IMR-90 (cell line): ENCODE data around the gene MICAL1. TPM values are rescaled to one million over a fixed set of nuclear protein-coding genes. Genes with fewer than 3 reads are reported as not detected.

ENCODE experiments used
- ATAC-seq: fragments of 200-7000 bp; cut with Tn5 transposase; 2 replicates; pipeline ENCODE4 v1.9.1; 2020; ENCODE audit warnings: low read depth, mild to moderate bottlenecking, moderate library complexity
- BruUV-seq: library from RNA; stranded (reverse); fragments of 400-500 nt; replicated peaks from 2 replicates; lab custom pipeline; 2021; lab: Mats Ljungman, UMichigan
- CTCF ChIA-PET: fragments of 300-600 bp; formaldehyde crosslinking; extraction: SDS; loops from one replicate; lab custom pipeline; 2021; ENCODE audit warnings: antibody characterized with exemption; lab: Yijun Ruan, JAX
- POLR2A ChIA-PET: fragments of 300-600 bp; sonication (Branson Sonifier 250); formaldehyde crosslinking; loops from one replicate; lab custom pipeline; 2022; ENCODE audit warnings: antibody characterized with exemption; ENCODE audit not compliant: unreplicated experiment; lab: Charles Lee
- DNase-seq: peaks from one replicate; pipeline ENCODE4 v3.0.0; 2013
- H2AFZ ChIP-seq: replicated peaks from 2 replicates; pipeline ENCODE3; 2013; ENCODE audit warnings: low read length, mild to moderate bottlenecking; ENCODE audit not compliant: poor library complexity
- H2AK5ac ChIP-seq: 2 replicates; pipeline ENCODE4 v1.6.1; 2013; ENCODE audit warnings: low read depth, low read length, inconsistent platforms
- H2AK9ac ChIP-seq: replicated peaks from 2 replicates; pipeline ENCODE3; 2013; ENCODE audit warnings: mild to moderate bottlenecking, low read depth, low read length, moderate library complexity; ENCODE audit not compliant: poor library complexity
- H2BK120ac ChIP-seq: 2 replicates; pipeline ENCODE4 v1.6.1; 2013; ENCODE audit warnings: low read depth, low read length, inconsistent platforms
- H2BK15ac ChIP-seq: 3 replicates; pipeline ENCODE4 v1.6.1; 2013; ENCODE audit warnings: low read depth, low read length, inconsistent platforms
- H2BK20ac ChIP-seq: 2 replicates; pipeline ENCODE4 v1.6.1; 2013; ENCODE audit warnings: low read depth, mild to moderate bottlenecking, inconsistent platforms, low read length, moderate library complexity
- H2BK5ac ChIP-seq: 2 replicates; pipeline ENCODE4 v1.6.1; 2013; ENCODE audit warnings: mild to moderate bottlenecking, low read depth, low read length, inconsistent platforms; ENCODE audit not compliant: poor library complexity, severe bottlenecking
- H3K14ac ChIP-seq: replicated peaks from 2 replicates; pipeline ENCODE4 v1.6.1; 2013; ENCODE audit warnings: low read depth, low read length, inconsistent platforms
- H3K18ac ChIP-seq: 2 replicates; pipeline ENCODE4 v1.6.1; 2013; ENCODE audit warnings: low read depth, low read length, control low read depth
- H3K23ac ChIP-seq: 2 replicates; pipeline ENCODE4 v1.6.1; 2013; ENCODE audit warnings: low read depth, low read length, inconsistent platforms
- H3K27ac ChIP-seq: 2 replicates; pipeline ENCODE4 v1.5.1; 2013; ENCODE audit warnings: mild to moderate bottlenecking, control low read depth, low read length; ENCODE audit not compliant: insufficient read depth
- H3K27me3 ChIP-seq: 2 replicates; pipeline ENCODE4 v1.6.1; 2013; ENCODE audit warnings: low read length; ENCODE audit not compliant: control insufficient read depth, insufficient read depth
- H3K36me3 ChIP-seq: 2 replicates; pipeline ENCODE4 v1.6.1; 2013; ENCODE audit warnings: low read length, mixed read lengths; ENCODE audit not compliant: control insufficient read depth, insufficient read depth
- H3K4ac ChIP-seq: 2 replicates; pipeline ENCODE4 v1.6.1; 2013; ENCODE audit warnings: low read depth, low read length, inconsistent platforms
- H3K4me1 ChIP-seq: 2 replicates; pipeline ENCODE4 v1.6.1; 2013; ENCODE audit warnings: low read length, mixed read lengths; ENCODE audit not compliant: control insufficient read depth, insufficient read depth
- H3K4me2 ChIP-seq: 2 replicates; pipeline ENCODE4 v1.6.1; 2013; ENCODE audit warnings: low read depth, mild to moderate bottlenecking, control low read depth, low read length, moderate library complexity
- H3K4me3 ChIP-seq: 2 replicates; pipeline ENCODE4 v1.5.1; 2013; ENCODE audit warnings: low read depth, mild to moderate bottlenecking, control low read depth, low read length, moderate library complexity; ENCODE audit not compliant: insufficient read depth
- H3K56ac ChIP-seq: 2 replicates; pipeline ENCODE4 v1.6.1; 2013; ENCODE audit warnings: low read length, inconsistent platforms; ENCODE audit not compliant: insufficient read depth; ENCODE audit errors: extremely low read depth
- H3K79me1 ChIP-seq, 2 experiments: 2 replicates each; pipeline ENCODE4 v1.6.1; 2013; ENCODE audit warnings: low read length in 2 of 2, inconsistent platforms in 1 of 2, low read depth in 1 of 2
- H3K9ac ChIP-seq: 2 replicates; pipeline ENCODE4 v1.6.1; 2013; ENCODE audit warnings: low read depth, low read length, control low read depth
- H3K9me1 ChIP-seq: 2 replicates; pipeline ENCODE4 v1.6.1; 2013; ENCODE audit warnings: low read length, inconsistent platforms; ENCODE audit not compliant: insufficient read depth
- H3K9me3 ChIP-seq: 2 replicates; pipeline ENCODE4 v1.6.1; 2013; ENCODE audit warnings: low read length; ENCODE audit not compliant: control insufficient read depth, insufficient read depth
- H4K20me1 ChIP-seq: 2 replicates; pipeline ENCODE4 v1.6.1; 2013; ENCODE audit warnings: low read length, inconsistent platforms; ENCODE audit not compliant: insufficient read depth
- H4K5ac ChIP-seq: 2 replicates; pipeline ENCODE4 v1.6.1; 2013; ENCODE audit warnings: mild to moderate bottlenecking, low read depth, low read length, control low read depth
- H4K8ac ChIP-seq, 2 experiments: 2 replicates each; pipeline ENCODE4 v1.6.1; 2013; ENCODE audit warnings: low read depth in 2 of 2, low read length in 2 of 2, control low read depth in 1 of 2, inconsistent platforms in 1 of 2
- H4K91ac ChIP-seq: 2 replicates; pipeline ENCODE4 v1.6.1; 2013; ENCODE audit warnings: low read depth, low read length, inconsistent platforms; ENCODE audit not compliant: insufficient read depth
- BHLHE40 ChIP-seq: fragments of 150-350 bp; IDR thresholded peaks from 2 replicates; pipeline ENCODE4 v1.6.1; 2016; ENCODE audit warnings: mild to moderate bottlenecking, low read depth, low read length
- CHD1 ChIP-seq: IDR thresholded peaks from 2 replicates; pipeline ENCODE4 v1.6.1; 2012; ENCODE audit warnings: low read depth, low read length, improper control_type of control experiment
- FOS ChIP-seq: fragments of 150-350 bp; IDR thresholded peaks from 2 replicates; pipeline ENCODE4 v1.6.1; 2016; ENCODE audit warnings: low read depth, low read length
- MAFK ChIP-seq: IDR thresholded peaks from 2 replicates; pipeline ENCODE4 v1.6.1; 2012; ENCODE audit warnings: low read depth, low read length, improper control_type of control experiment
- MAZ ChIP-seq: IDR thresholded peaks from 2 replicates; pipeline ENCODE4 v1.6.1; 2012; ENCODE audit warnings: low read depth, mild to moderate bottlenecking, low read length, improper control_type of control experiment, moderate library complexity, borderline replicate concordance
- MXI1 ChIP-seq: IDR thresholded peaks from 2 replicates; pipeline ENCODE4 v1.6.1; 2012; ENCODE audit warnings: low read depth, mild to moderate bottlenecking, low read length, moderate library complexity, borderline replicate concordance
- NFE2L2 ChIP-seq: fragments of 150-350 bp; IDR thresholded peaks from 2 replicates; pipeline ENCODE4 v1.6.1; 2016; ENCODE audit warnings: low read depth, mild to moderate bottlenecking, low read length
- RCOR1 ChIP-seq: IDR thresholded peaks from 2 replicates; pipeline ENCODE4 v1.6.1; 2012; ENCODE audit warnings: mild to moderate bottlenecking, low read length, improper control_type of control experiment; ENCODE audit not compliant: insufficient replicate concordance
- RFX5 ChIP-seq: IDR thresholded peaks from 2 replicates; pipeline ENCODE4 v1.8.0; 2012; ENCODE audit warnings: low read depth, mild to moderate bottlenecking, low read length, moderate library complexity
- WGBS, 2 experiments: methylation state at CpG; one replicate each; pipeline versions ENCODE4 v1.1.5 to v1.1.7; 2013; ENCODE audit warnings: missing lambda C conversion rate in 2 of 2; ENCODE audit not compliant: insufficient read length in 1 of 2; ENCODE audit errors: extremely low coverage in 2 of 2; 5-methylcytosine and 5-hydroxymethylcytosine counted together
- dilution Hi-C: fragments of 300-500 bp; cut with HindIII; formaldehyde crosslinking; loops from one replicate; pipeline ENCODE4 v1.14.3; 2018; ENCODE audit warnings: low sequenced_read_pairs; ENCODE audit not compliant: unreplicated experiment
- in situ Hi-C: fragments of 300-500 bp; cut with MboI; formaldehyde crosslinking; loops from 3 replicates; pipeline ENCODE4 v1.14.3; 2019; ENCODE audit warnings: low sequenced_read_pairs, inconsistent platforms, mixed read lengths
- intact Hi-C: fragments of 100-400 bp; cut with micrococcal nuclease; formaldehyde crosslinking; loops from 2 replicates; pipeline ENCODE4 v1.10.0; 2022
- polyA plus RNA-seq, 3 experiments: library from polyadenylated mRNA; depleted of rRNA; stranded (reverse); fragments of >200 nt; gene quantifications; 2 replicates each; pipeline ENCODE4 v1.2.3, GENCODE V29; 2012; ENCODE audit warnings: low replicate concordance in 1 of 3
- total RNA-seq: library from RNA; depleted of rRNA; stranded (reverse); fragments of >200 nt; gene quantifications from 2 replicates; pipeline ENCODE4 v1.2.3, GENCODE V29; 2012
- TF ChIP-seq, protein P1 (sequence below): conservative IDR thresholded peaks from 2 replicates; pipeline ENCODE4 v1.5.1; 2012; ENCODE audit warnings: mild to moderate bottlenecking, low read depth, low read length, improper control_type of control experiment
- TF ChIP-seq, protein P2 (sequence below): fragments of 150-350 bp; IDR thresholded peaks from 2 replicates; pipeline ENCODE4 v1.6.1; 2017; ENCODE audit warnings: mild to moderate bottlenecking, antibody characterized with exemption, low read length, low read depth

The MICAL1 gene
- total and polyA plus RNA-seq, 2 of the 4 experiments (the other 2 are of a cell fraction) = 30.5 to 57.1 TPM

DNA sequence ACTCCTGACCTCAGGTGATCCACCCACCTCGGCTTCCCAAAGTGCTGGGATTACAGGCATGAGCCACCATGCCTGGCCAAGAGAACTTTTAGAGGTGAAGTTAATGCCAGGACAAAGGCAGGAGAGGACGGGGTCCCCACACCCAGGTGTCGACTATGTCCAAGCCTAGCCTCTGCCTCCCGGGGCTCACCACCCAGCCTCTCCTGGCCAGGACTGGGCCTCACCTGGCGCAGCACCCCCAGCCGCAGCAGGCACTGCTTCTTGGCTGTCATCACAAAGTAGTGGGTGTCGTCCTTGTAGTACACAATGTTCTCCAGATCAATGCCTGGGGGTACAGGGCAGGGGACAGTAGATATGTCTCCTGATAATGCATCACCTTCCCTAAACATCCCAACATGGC lies 4.2 kb downstream of the MICAL1 start:
- no peak for ATAC-seq

More for the DNA sequence above, 4.2 kb downstream of the MICAL1 start:
- Histone ChIP-seq H2BK120ac (no peak overlapping the region), H3K56ac (no peak overlapping the region), H3K23ac (no peak overlapping the region), H2AFZ (no peak overlapping the region), H4K5ac (no peak overlapping the region), H4K91ac (no peak overlapping the region), H2BK20ac (no peak overlapping the region), H4K8ac (no peak overlapping the region), H2AK9ac (no peak overlapping the region), H3K9ac (no peak overlapping the region), H3K4ac (no peak overlapping the region), H3K4me2 (no peak overlapping the region), H3K4me1 (peaks cover 4% of the 10 kb centered on the region; the same call in 1 of the 2 replicates), H3K79me1 (peaks cover 18 to 54% of the 10 kb centered on the region in 2 experiments), H2BK15ac (no peak overlapping the region), H3K27ac (no peak overlapping the region), H3K14ac (no peak overlapping the region), H4K20me1 (peaks cover 7% of the 10 kb centered on the region; the same call in 1 of the 2 replicates), H3K9me3 (no peaks in the 10 kb centered on the region), H2AK5ac (no peak overlapping the region), H3K36me3 (peaks cover 47% of the 10 kb centered on the region), H3K27me3 (no peaks in the 10 kb centered on the region), H2BK5ac (no peak overlapping the region), H3K9me1 (peaks cover 19% of the 10 kb centered on the region), H3K4me3 (no peak overlapping the region), H3K18ac (no peak overlapping the region)
- ChIA-PET CTCF (no interaction called here), POLR2A (no interaction called here)
- dilution Hi-C loops (no loop called here), intact Hi-C loops (no loop called here), in situ Hi-C loops (no loop called here)
- DNase-seq = no peak
- WGBS, 2 experiments = 100% methylated on average over 1 of the region's 7 CpGs; no CpG with 5 or more reads in 1 of the 2 experiments
- no TSS peak for BruUV-seq
- TF ChIP-seq BHLHE40 = no peak
- TF ChIP-seq MAZ = no peak
- no peak for TF ChIP-seq RFX5
- TF ChIP-seq CHD1 = no peak
- no peak for TF ChIP-seq MAFK
- TF ChIP-seq FOS = no peak
- TF ChIP-seq, protein P1, sequence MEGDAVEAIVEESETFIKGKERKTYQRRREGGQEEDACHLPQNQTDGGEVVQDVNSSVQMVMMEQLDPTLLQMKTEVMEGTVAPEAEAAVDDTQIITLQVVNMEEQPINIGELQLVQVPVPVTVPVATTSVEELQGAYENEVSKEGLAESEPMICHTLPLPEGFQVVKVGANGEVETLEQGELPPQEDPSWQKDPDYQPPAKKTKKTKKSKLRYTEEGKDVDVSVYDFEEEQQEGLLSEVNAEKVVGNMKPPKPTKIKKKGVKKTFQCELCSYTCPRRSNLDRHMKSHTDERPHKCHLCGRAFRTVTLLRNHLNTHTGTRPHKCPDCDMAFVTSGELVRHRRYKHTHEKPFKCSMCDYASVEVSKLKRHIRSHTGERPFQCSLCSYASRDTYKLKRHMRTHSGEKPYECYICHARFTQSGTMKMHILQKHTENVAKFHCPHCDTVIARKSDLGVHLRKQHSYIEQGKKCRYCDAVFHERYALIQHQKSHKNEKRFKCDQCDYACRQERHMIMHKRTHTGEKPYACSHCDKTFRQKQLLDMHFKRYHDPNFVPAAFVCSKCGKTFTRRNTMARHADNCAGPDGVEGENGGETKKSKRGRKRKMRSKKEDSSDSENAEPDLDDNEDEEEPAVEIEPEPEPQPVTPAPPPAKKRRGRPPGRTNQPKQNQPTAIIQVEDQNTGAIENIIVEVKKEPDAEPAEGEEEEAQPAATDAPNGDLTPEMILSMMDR = no peak
- TF ChIP-seq RCOR1 = no peak
- TF ChIP-seq, protein P2, sequence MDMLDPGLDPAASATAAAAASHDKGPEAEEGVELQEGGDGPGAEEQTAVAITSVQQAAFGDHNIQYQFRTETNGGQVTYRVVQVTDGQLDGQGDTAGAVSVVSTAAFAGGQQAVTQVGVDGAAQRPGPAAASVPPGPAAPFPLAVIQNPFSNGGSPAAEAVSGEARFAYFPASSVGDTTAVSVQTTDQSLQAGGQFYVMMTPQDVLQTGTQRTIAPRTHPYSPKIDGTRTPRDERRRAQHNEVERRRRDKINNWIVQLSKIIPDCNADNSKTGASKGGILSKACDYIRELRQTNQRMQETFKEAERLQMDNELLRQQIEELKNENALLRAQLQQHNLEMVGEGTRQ = no peak
- no peak for TF ChIP-seq NFE2L2
- no peak for TF ChIP-seq MXI1
